Measurements from ENCODE around the gene PARD3.
"Not testable (repeated sequence)": the region's sequence is repeated elsewhere in the genome, so short reads cannot be mapped to it uniquely, and the experiment has no call there.

The PARD3 gene

DNA sequence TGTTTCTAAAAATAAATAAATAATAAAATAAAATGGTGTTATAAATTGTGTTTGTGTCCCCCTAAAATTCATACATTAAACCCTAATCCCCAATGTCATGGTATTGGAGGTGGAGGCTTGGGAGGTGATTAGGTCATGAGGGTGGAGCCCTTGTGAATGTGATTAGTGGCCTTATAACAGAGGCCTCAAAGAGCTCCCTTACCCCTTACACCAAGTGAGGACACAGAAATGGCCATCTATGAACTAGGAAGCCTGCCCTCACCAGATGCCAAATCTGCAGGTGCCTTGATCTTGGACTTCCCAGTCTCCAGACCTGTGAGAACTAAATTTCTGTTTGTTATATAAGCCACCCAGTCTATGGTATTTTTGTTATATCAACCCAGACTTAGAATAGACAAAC is 738.7 kb downstream of the PARD3 start:
- DNase-seq: no peak

DNA sequence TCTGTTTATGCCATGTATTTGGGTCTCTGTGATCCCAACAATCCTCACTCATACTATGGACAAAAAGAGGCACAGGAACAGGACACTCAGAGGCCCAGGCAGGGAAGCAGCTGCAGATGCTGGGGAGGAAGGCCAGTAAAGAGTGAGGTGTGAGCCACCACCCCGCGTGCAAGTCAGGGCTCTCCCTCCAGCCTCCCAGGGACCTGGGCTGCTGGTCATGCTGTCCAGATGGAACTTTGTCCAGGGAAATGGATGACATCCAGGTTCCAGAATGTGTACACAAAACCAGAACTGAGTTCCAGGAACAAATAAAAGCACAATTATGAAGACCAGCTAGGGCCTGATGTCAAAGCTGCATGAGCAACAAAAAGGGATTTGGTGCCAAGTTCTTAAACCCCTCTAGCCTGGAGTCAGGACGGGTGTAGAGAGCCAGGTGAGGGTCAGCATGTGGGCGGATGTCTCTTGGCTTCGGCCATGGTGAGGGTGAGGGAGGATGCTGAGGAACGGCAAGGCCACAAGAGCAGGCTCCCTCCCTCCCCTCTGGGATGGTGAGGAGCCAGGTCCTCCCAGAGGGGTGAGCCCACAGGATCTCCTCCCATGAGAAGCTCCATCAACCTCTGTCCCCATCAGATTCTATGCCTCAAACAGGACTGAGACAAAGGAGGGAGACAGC is 739.7 kb downstream of the PARD3 start:
- DNase-seq: no peak

DNA sequence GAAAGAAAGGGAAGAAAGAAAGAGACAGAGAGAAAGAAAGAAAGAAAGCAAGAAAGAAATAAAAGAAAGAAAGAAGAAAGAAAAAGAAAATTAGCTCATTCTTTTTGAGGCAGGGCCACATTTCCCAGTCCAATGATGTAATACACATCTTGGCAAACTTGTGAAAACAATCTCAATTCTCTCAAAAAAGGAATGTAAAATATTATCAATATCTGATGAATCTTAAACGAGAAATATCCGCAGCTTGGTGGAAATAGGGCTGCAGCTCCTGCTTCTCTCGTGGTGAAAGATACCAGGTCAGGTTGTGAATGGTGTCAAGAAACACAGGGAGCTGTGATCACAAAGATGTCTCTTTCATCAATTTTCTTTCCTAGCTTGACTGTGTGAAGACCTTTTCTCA is 741.0 kb downstream of the PARD3 start:
- DNase-seq: no peak

GRCh38 chr10:34067741-34068140 is 747.4 kb downstream of the PARD3 start:
- DNase-seq: not testable (repeated sequence)

GRCh38 chr10:34063592-34063991 is 751.5 kb downstream of the PARD3 start:
- DNase-seq: no peak

- no peak for DNase-seq
Measured at GRCh38 chr10:34061841-34062240, 753.3 kb downstream of the PARD3 start.
